ENCODE measurements around the gene ANXA2R. TPM values are rescaled to one million over a fixed set of nuclear protein-coding genes. Genes with fewer than 3 reads are reported as not detected.
A peak's percentile ranks its signal among the peaks of the same experiment; 100 is the strongest.

Gene ANXA2R
- total and polyA plus RNA-seq, 9 of the 15 experiments (the other 6 are each of a cell fraction or from before 2014, with no cell fraction given) = 2.1 to 4.8 (median 3.4) TPM

- CTCF ChIA-PET (ENCODE audit: low intra/inter-chr PET ratio) = interaction anchor here (0.9 to 3.1 kb wide), 12 partner anchors 23 to 349 kb away, joined by 3 to 20 read pairs (median 6); no protein-coding TSS in a partner anchor
- H3K27ac ChIP-seq (ENCODE audit: extremely low read depth, low read depth, low read length) = peak overlapping the region; percentile 94
- intact Hi-C loops (cut with micrococcal nuclease) = loop anchor here (10.0 kb wide), 2 partner anchors 286 to 456 kb away; partner anchors contain the start of gene CCDC152
- FAIRE-seq (no peak), DNase-seq (ENCODE audit: extremely low read depth in 1 of 4, low spot score in 3 of 4) (peak in 1 of 4 experiments; percentile 74), ATAC-seq (no peak)
- H3K9me3 ChIP-seq (replicated peaks; ENCODE audit: control insufficient read depth, insufficient read depth, low read depth, low read length) = no peaks in the 10 kb centered on the region; the same call in 1 of the 2 replicates
- H3K79me2 ChIP-seq (ENCODE audit: control insufficient read depth, insufficient read depth, low read length) = peaks cover 76% of the 10 kb centered on the region
- WGBS (ENCODE audit: insufficient coverage, low coverage, missing lambda C conversion rate) = under 1% methylated on average over 18 of the region's 18 CpGs
- peak overlapping the region; percentile 91 for H3K4me2 ChIP-seq (ENCODE audit: insufficient read depth, low read length)
- H3K9ac ChIP-seq (ENCODE audit: insufficient read depth in 1 of 2, low read depth in 2 of 2, low read length in 2 of 2) = peak overlapping the region; percentile 88 to 96; a peak in 3 of 4 replicates
- H3K27me3 ChIP-seq (ENCODE audit: control insufficient read depth in 2 of 2, insufficient read depth in 2 of 2, low read length in 2 of 2) = no peaks in the 10 kb centered on the region
- peaks cover 6 to 39% of the 10 kb centered on the region in 2 experiments; a peak in 4 of 5 replicates for H3K4me1 ChIP-seq (replicated peaks in 1 of 2; ENCODE audit: control insufficient read depth in 2 of 2, insufficient read depth in 2 of 2, low read length in 2 of 2)
- peak overlapping the region; percentile 49 for H3K4me3 ChIP-seq
- peak overlapping the region; percentile 93 for H2AFZ ChIP-seq (ENCODE audit: low read depth, low read length)
- peaks cover 13% of the 10 kb centered on the region; the same call in 2 of the 3 replicates for H3K36me3 ChIP-seq (ENCODE audit: control insufficient read depth, insufficient read depth, low read length)
- POLR2A ChIA-PET = interaction anchor here (0.6 to 4.3 kb wide), 23 partner anchors 12 to 1976 kb away, joined by 3 to 38 read pairs (median 4); partner anchors contain the start of genes TMEM267 and ZNF131
- H4K20me1 ChIP-seq (replicated peaks; ENCODE audit: control insufficient read depth, insufficient read depth, low read length) = no peaks in the 10 kb centered on the region
- TSS peak; percentile 32 for BruUV-seq (replicated peaks)
- H3K9me1 ChIP-seq (ENCODE audit: control insufficient read depth, insufficient read depth, low read length) = no peaks in the 10 kb centered on the region
- in situ Hi-C loops (cut with MboI) = loop anchor here (5.0 kb wide), 1 partner anchor 134 kb away; no protein-coding TSS in a partner anchor
- TF ChIP-seq CSDE1 (IDR thresholded peaks at IDR 0.05) = 0 out of 4 replicates have a peak, but pooled peaks of 1 of the 2 experiments have one; percentile 11
- TF ChIP-seq SOX6 (IDR thresholded peaks at IDR 0.05) = no peak
- TF ChIP-seq ERF (CRISPR knock-in tag; IDR thresholded peaks at IDR 0.05) = no peak
- no peak for TF ChIP-seq NCOA6 (IDR thresholded peaks at IDR 0.05)
- no peak for TF ChIP-seq TGIF2 (CRISPR knock-in tag; IDR thresholded peaks at IDR 0.05)
- TF ChIP-seq NFXL1 (CRISPR knock-in tag; IDR thresholded peaks at IDR 0.05) = no peak
- TF ChIP-seq MIER1 (IDR thresholded peaks at IDR 0.05; ENCODE audit: low read depth) = no peak
- no peak for TF ChIP-seq NR4A1 (CRISPR knock-in tag; IDR thresholded peaks at IDR 0.05)
- no peak for TF ChIP-seq NR4A1 (tag; IDR thresholded peaks at IDR 0.05)
- TF ChIP-seq ELK1 (CRISPR knock-in tag; IDR thresholded peaks at IDR 0.05) = no peak
- 0 out of 2 replicates have a peak, but pooled peaks have one; percentile 12 for TF ChIP-seq HMGXB4 (CRISPR knock-in tag; IDR thresholded peaks at IDR 0.05)
- TF ChIP-seq FOXK2 (conservative IDR thresholded peaks at IDR 0.05 in 1 of 2, IDR thresholded peaks at IDR 0.05 in 1 of 2; ENCODE audit: low read depth in 2 of 2) = peak in 1 of 2 experiments; percentile 33; a peak in 1 of 4 replicates
- no peak for TF ChIP-seq ZNF589 (CRISPR knock-in tag; IDR thresholded peaks at IDR 0.05; ENCODE audit: low read depth)
- no peak for TF ChIP-seq SIN3B (IDR thresholded peaks at IDR 0.05; ENCODE audit: low read depth)
- TF ChIP-seq RBM17 (IDR thresholded peaks at IDR 0.05; ENCODE audit: borderline replicate concordance, low read depth, low read length) = no peak
- no peak for TF ChIP-seq ETS2 (tag; IDR thresholded peaks at IDR 0.05; ENCODE audit: borderline replicate concordance, poor library complexity, severe bottlenecking)
- TF ChIP-seq MECOM (CRISPR knock-in tag; IDR thresholded peaks at IDR 0.05) = no peak
These were observed 1.1 kb upstream of the ANXA2R start for GRCh38 chr5:43041110-43041668.

All from K562 (cell line).